Hepatocyte (in vitro differentiated cells): ENCODE data around the gene GMCL1. TPM values are rescaled to one million over a fixed set of nuclear protein-coding genes. Genes with fewer than 3 reads are reported as not detected.

Experiments
- DNase-seq: peaks from one replicate; pipeline ENCODE4 v3.0.0-alpha.2; 2016; ENCODE audit warnings: low spot score
- H2AFZ ChIP-seq: fragments of 200-600 bp; sonication (generic); 2 replicates; pipeline ENCODE4 v1.6.0; 2016; ENCODE audit warnings: antibody characterized with exemption, mild to moderate bottlenecking
- H3K27ac ChIP-seq: fragments of 200-600 bp; sonication (generic); 2 replicates; pipeline ENCODE4 v1.5.1; 2016; ENCODE audit warnings: mild to moderate bottlenecking
- H3K27me3 ChIP-seq: fragments of 200-600 bp; sonication (generic); 2 replicates; pipeline ENCODE4 v1.6.1; 2016
- H3K36me3 ChIP-seq: fragments of 200-600 bp; sonication (generic); replicated peaks from 2 replicates; pipeline ENCODE4 v1.5.1; 2016; ENCODE audit warnings: low read depth; ENCODE audit not compliant: insufficient read depth
- H3K4me1 ChIP-seq: fragments of 200-600 bp; sonication (generic); 2 replicates; pipeline ENCODE4 v1.5.1; 2016; ENCODE audit warnings: mild to moderate bottlenecking, moderate library complexity; ENCODE audit not compliant: insufficient read depth
- H3K4me2 ChIP-seq: fragments of 200-600 bp; sonication (generic); 2 replicates; pipeline ENCODE4 v1.6.0; 2016
- H3K4me3 ChIP-seq: fragments of 200-600 bp; sonication (generic); 2 replicates; pipeline ENCODE4 v1.5.1; 2016; ENCODE audit warnings: mild to moderate bottlenecking
- H3K79me2 ChIP-seq: fragments of 200-600 bp; sonication (generic); 2 replicates; pipeline ENCODE4 v1.6.0; 2017; ENCODE audit warnings: mild to moderate bottlenecking
- H3K9me2 ChIP-seq: fragments of 200-600 bp; sonication (generic); replicated peaks from 2 replicates; pipeline ENCODE4 v1.6.0; 2017; ENCODE audit warnings: mild to moderate bottlenecking; ENCODE audit not compliant: insufficient read depth
- H3K9me3 ChIP-seq: fragments of 200-600 bp; sonication (generic); 2 replicates; pipeline ENCODE4 v1.5.1; 2016; ENCODE audit warnings: low read depth, mild to moderate bottlenecking
- H4K20me1 ChIP-seq: fragments of 200-600 bp; sonication (generic); 2 replicates; pipeline ENCODE4 v1.6.0; 2016; ENCODE audit warnings: mild to moderate bottlenecking; ENCODE audit not compliant: insufficient read depth, poor library complexity, severe bottlenecking
- CTCF ChIP-seq: fragments of 200-600 bp; sonication (generic); IDR thresholded peaks from 2 replicates; pipeline ENCODE4 v1.5.1; 2016; ENCODE audit warnings: antibody characterized with exemption, mild to moderate bottlenecking; ENCODE audit not compliant: poor library complexity
- EZH2 ChIP-seq: fragments of 200-600 bp; sonication (generic); IDR thresholded peaks from 2 replicates; pipeline ENCODE4 v1.6.1; 2016; ENCODE audit warnings: antibody characterized with exemption, mild to moderate bottlenecking, borderline replicate concordance
- EZH2phosphoT487 ChIP-seq: fragments of 200-600 bp; sonication (generic); IDR thresholded peaks from one replicate; pipeline ENCODE4 v1.6.1; 2018; ENCODE audit warnings: antibody characterized with exemption, mild to moderate bottlenecking, low read depth, moderate library complexity; ENCODE audit not compliant: unreplicated experiment, severe bottlenecking
- WGBS: methylation state at CpG from one replicate; pipeline ENCODE4 v1.1.6; 2016; ENCODE audit warnings: low lambda C conversion rate; ENCODE audit errors: missing lambda C conversion rate; 5-methylcytosine and 5-hydroxymethylcytosine counted together
- polyA plus RNA-seq: library from polyadenylated mRNA; unstranded; fragments of >200 nt; fragmentation: Nextera tagmentation; extraction: Ambion mirVana; gene quantifications from 2 replicates; pipeline ENCODE4 v1.2.1, GENCODE V29; 2016
- total RNA-seq: library from RNA; depleted of rRNA; stranded (reverse); fragments of >200 nt; gene quantifications from 2 replicates; pipeline ENCODE4 v1.2.3, GENCODE V29; 2014

The GMCL1 gene
- total and polyA plus RNA-seq, 2 experiments from 2014 or later, result 18.1 to 18.8 TPM

DNA sequence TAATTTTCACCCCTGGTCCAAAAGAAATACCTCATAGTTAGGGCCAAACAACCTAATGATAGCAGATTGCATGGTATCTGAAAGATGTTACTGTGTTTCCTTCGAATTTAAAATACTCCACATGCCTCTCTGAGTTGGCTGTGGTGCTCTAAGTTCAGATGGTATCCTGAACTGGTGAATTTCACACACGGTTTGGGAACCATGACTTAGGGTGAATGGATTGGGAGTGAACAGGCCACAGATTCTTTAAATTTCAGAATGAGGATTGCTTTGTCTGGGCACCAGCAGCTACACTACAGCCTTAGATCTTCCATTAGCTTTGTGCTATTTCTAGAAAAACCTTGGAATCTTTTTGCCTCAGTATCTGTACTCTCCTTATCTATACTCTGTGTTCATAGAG, 6.2 kb downstream of the GMCL1 start:
- Histone ChIP-seq H3K27ac (no peak overlapping the region), H3K4me3 (no peak overlapping the region), H2AFZ (no peak overlapping the region), H3K79me2 (peaks cover 68% of the 10 kb centered on the region), H3K9me3 (no peaks in the 10 kb centered on the region), H3K4me2 (no peak overlapping the region), H3K4me1 (peaks cover 7% of the 10 kb centered on the region), H4K20me1 (no peaks in the 10 kb centered on the region), H3K27me3 (no peaks in the 10 kb centered on the region), H3K9me2 (no peaks in the 10 kb centered on the region), H3K36me3 (no peaks in the 10 kb centered on the region)
- 88% methylated on average over 2 of the region's 2 CpGs for WGBS
- no peak for DNase-seq
- no peak for TF ChIP-seq EZH2
- TF ChIP-seq CTCF, result no peak
- no peak for TF ChIP-seq EZH2phosphoT487

DNA sequence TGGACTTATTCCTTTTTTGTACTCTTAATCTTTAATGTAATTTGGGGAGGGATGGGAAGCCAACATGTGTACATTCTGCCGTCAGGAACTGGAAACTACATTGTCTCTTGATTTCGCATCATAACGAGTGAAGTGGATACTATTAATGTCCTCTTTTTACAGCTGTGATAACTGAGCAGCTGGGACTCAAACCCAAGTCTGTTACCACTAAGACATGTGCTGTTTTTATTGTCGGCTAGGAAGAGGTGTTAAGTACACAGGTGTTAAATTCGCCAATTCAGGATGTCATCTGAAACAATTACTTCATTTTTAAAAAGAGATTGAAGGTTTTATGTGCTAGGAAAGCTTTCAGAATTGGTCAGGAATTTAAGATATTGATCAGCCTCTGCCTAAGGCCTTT, 6.9 kb downstream of the GMCL1 start:
- no peaks in the 10 kb centered on the region for H4K20me1 ChIP-seq
- H3K27me3 ChIP-seq, result no peaks in the 10 kb centered on the region
- H3K4me1 ChIP-seq, result peaks cover 7% of the 10 kb centered on the region
- no peak overlapping the region for H3K4me2 ChIP-seq
- no peak overlapping the region for H2AFZ ChIP-seq
- H3K9me2 ChIP-seq, result no peaks in the 10 kb centered on the region
- DNase-seq, result no peak
- H3K27ac ChIP-seq, result no peak overlapping the region
- no peaks in the 10 kb centered on the region for H3K36me3 ChIP-seq
- H3K79me2 ChIP-seq, result peaks cover 61% of the 10 kb centered on the region
- H3K4me3 ChIP-seq, result no peak overlapping the region
- 86% methylated on average over 5 of the region's 5 CpGs for WGBS
- no peaks in the 10 kb centered on the region for H3K9me3 ChIP-seq
- no peak for TF ChIP-seq EZH2phosphoT487
- TF ChIP-seq EZH2, result no peak
- no peak for TF ChIP-seq CTCF

DNA sequence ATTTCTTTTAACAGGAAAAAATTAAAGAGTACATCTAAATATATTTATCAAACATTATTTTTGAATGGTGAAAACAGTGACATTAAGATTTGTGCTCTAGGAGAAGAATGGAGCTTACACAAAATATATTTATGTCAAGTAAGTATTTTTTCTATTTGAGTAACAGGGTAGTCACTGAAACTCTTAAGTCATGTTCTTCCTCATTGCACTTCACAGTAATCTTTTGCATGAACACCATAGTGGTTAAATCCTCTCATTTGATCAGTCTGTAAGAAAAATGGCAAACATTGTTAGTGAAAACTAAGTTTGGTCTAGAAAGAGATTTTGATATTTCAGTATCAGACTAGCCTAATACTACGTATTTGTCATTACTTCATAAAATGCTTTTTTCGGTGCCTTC, 8.1 kb downstream of the GMCL1 start:
- Histone ChIP-seq H3K79me2 (peaks cover 49% of the 10 kb centered on the region), H3K4me3 (no peak overlapping the region), H3K27ac (no peak overlapping the region), H2AFZ (no peak overlapping the region), H3K9me2 (no peaks in the 10 kb centered on the region), H4K20me1 (no peaks in the 10 kb centered on the region), H3K4me2 (no peak overlapping the region), H3K4me1 (no peaks in the 10 kb centered on the region), H3K27me3 (no peaks in the 10 kb centered on the region), H3K9me3 (no peaks in the 10 kb centered on the region), H3K36me3 (no peaks in the 10 kb centered on the region)
- WGBS, result 99% methylated on average over 2 of the region's 2 CpGs
- DNase-seq, result no peak
- TF ChIP-seq EZH2phosphoT487, result no peak
- no peak for TF ChIP-seq EZH2
- no peak for TF ChIP-seq CTCF

DNA sequence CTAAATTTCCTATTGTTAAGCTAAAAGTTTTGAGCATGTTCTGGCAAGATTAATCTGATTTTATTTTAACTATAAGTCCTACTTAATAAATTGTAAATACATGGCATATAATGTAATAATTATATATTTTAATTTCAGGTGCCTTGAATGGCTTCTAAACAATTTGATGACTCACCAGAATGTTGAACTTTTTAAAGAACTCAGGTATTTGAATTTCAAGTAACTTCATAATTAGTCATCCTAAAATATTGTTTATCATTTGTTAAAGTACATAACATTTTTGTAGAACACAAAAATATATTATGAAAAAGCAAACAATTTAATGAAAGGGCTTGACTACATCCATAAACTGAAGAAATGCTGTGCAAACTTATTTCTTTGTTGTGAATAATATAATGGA, 14.5 kb downstream of the GMCL1 start:
- TF ChIP-seq EZH2 (no peak), EZH2phosphoT487 (no peak)
- H3K4me2 ChIP-seq, result no peak overlapping the region
- no peaks in the 10 kb centered on the region for H3K9me3 ChIP-seq
- no peaks in the 10 kb centered on the region for H4K20me1 ChIP-seq
- H3K9me2 ChIP-seq, result no peaks in the 10 kb centered on the region
- H3K36me3 ChIP-seq, result no peaks in the 10 kb centered on the region
- no peak overlapping the region for H3K27ac ChIP-seq
- H2AFZ ChIP-seq, result no peak overlapping the region
- no peak overlapping the region for H3K4me3 ChIP-seq
- peaks cover 3% of the 10 kb centered on the region for H3K79me2 ChIP-seq
- no peak for DNase-seq
- H3K27me3 ChIP-seq, result no peaks in the 10 kb centered on the region
- H3K4me1 ChIP-seq, result no peaks in the 10 kb centered on the region
